Activated effector memory CD4-positive, alpha-beta T cell treated with Interleukin-2 at 50 U/mL for 16 hours (primary cell): ENCODE results near the gene APOM.

ENCODE experiments used
- DNase-seq: peaks from one replicate; pipeline ENCODE4 v3.0.0-alpha.2; 2020

The APOM gene

GRCh38 chr6:31655349-31656237 is at the start of gene APOM:
TSS of gene APOM (plus strand) at chr6:31655894. CDS start at chr6:31655967, 73 bp downstream.
- no peak for DNase-seq

- no peak for DNase-seq
Measured at GRCh38 chr6:31607317-31607716, 48.4 kb upstream of the APOM start.

- DNase-seq, result no peak
Measured at GRCh38 chr6:31609519-31610406, 45.9 kb upstream of the APOM start.

- no peak for DNase-seq
Measured at GRCh38 chr6:31610968-31611367, 44.7 kb upstream of the APOM start.

GRCh38 chr6:31614075-31614619 is 41.5 kb upstream of the APOM start:
- no peak for DNase-seq

GRCh38 chr6:31614684-31615578 is 40.8 kb upstream of the APOM start, which contains the start of gene AIF1:
TSS of gene AIF1 (plus strand) at chr6:31615234. CDS start at chr6:31615330, 96 bp downstream.
- no peak for DNase-seq

- no peak for DNase-seq
Measured at GRCh38 chr6:31615748-31616147, 39.9 kb upstream of the APOM start.

GRCh38 chr6:31617010-31617409 is 38.7 kb upstream of the APOM start:
- DNase-seq, result no peak

- DNase-seq, result peak; percentile 96
Measured at GRCh38 chr6:31619805-31620585, 35.7 kb upstream of the APOM start.

GRCh38 chr6:31620586-31621319 is 34.9 kb upstream of the APOM start, which contains the start of gene PRRC2A:
TSS of gene PRRC2A (plus strand) at chr6:31620715. CDS start at chr6:31622790, 2,075 bp downstream.
- DNase-seq, result no peak

GRCh38 chr6:31621320-31621939 is 34.3 kb upstream of the APOM start:
- no peak for DNase-seq

- DNase-seq, result no peak
Measured at GRCh38 chr6:31621991-31622390, 33.7 kb upstream of the APOM start.

- no peak for DNase-seq
Measured at GRCh38 chr6:31622684-31623091, 33.0 kb upstream of the APOM start.

GRCh38 chr6:31624070-31624469 is 31.6 kb upstream of the APOM start:
- no peak for DNase-seq

GRCh38 chr6:31626952-31627351 is 28.7 kb upstream of the APOM start:
- no peak for DNase-seq

- DNase-seq, result no peak
Measured at GRCh38 chr6:31627690-31628287, 27.9 kb upstream of the APOM start.

- no peak for DNase-seq
Measured at GRCh38 chr6:31629014-31629413, 26.7 kb upstream of the APOM start.

GRCh38 chr6:31630177-31630934 is 25.3 kb upstream of the APOM start:
- DNase-seq, result no peak

GRCh38 chr6:31631209-31631608 is 24.5 kb upstream of the APOM start:
- DNase-seq, result no peak
